Neuronal stem cell (in vitro differentiated cells): ENCODE measurements around the gene TCF4.

Experiments
- DNase-seq: peaks from one replicate; pipeline ENCODE4 v3.0.0-alpha.2; 2013; ENCODE audit warnings: low spot score
- H2AFZ ChIP-seq: one replicate; pipeline ENCODE4 v1.6.1; 2013; ENCODE audit warnings: mild to moderate bottlenecking, low read length, inconsistent platforms
- H2AK5ac ChIP-seq: 2 replicates; pipeline ENCODE4 v1.6.1; 2013; ENCODE audit warnings: low read depth, mild to moderate bottlenecking, inconsistent platforms, low read length, moderate library complexity, mixed read lengths
- H2BK120ac ChIP-seq: 2 replicates; pipeline ENCODE4 v1.6.1; 2013; ENCODE audit warnings: low read depth, mild to moderate bottlenecking, inconsistent platforms, low read length, moderate library complexity, mixed read lengths
- H2BK12ac ChIP-seq: one replicate; pipeline ENCODE4 v1.6.1; 2013; ENCODE audit warnings: low read length, inconsistent platforms
- H2BK15ac ChIP-seq: 2 replicates; pipeline ENCODE4 v1.6.1; 2013; ENCODE audit warnings: mild to moderate bottlenecking, low read length, inconsistent platforms, mixed read lengths
- H2BK5ac ChIP-seq: one replicate; pipeline ENCODE4 v1.6.1; 2013; ENCODE audit warnings: inconsistent platforms, mild to moderate bottlenecking, low read length, moderate library complexity
- H3K14ac ChIP-seq: one replicate; pipeline ENCODE4 v1.6.1; 2013; ENCODE audit warnings: low read length, inconsistent platforms
- H3K18ac ChIP-seq: 2 replicates; pipeline ENCODE4 v1.6.1; 2013; ENCODE audit warnings: low read length, inconsistent platforms
- H3K23ac ChIP-seq: 2 replicates; pipeline ENCODE4 v1.6.1; 2013; ENCODE audit warnings: low read depth, mild to moderate bottlenecking, mixed read lengths, low read length, inconsistent platforms; ENCODE audit not compliant: poor library complexity
- H3K27ac ChIP-seq: replicated peaks from 3 replicates; pipeline ENCODE4 v1.5.1; 2013; ENCODE audit warnings: low read length, inconsistent platforms
- H3K27me3 ChIP-seq, 3 experiments: 2 replicates each; pipeline ENCODE4 v1.6.1; 2013; ENCODE audit warnings: low read length in 3 of 3, mild to moderate bottlenecking in 2 of 3, inconsistent platforms in 1 of 3, low read depth in 1 of 3, mixed read lengths in 1 of 3, moderate library complexity in 1 of 3; ENCODE audit not compliant: control insufficient read depth in 3 of 3, insufficient read depth in 3 of 3
- H3K36me3 ChIP-seq, 2 donors: replicated peaks in 1 of 2; 2 replicates each; pipeline ENCODE4 v1.6.1; 2013; ENCODE audit warnings: low read length in 2 of 2; ENCODE audit not compliant: control insufficient read depth in 2 of 2, insufficient read depth in 2 of 2
- H3K4ac ChIP-seq: 2 replicates; pipeline ENCODE4 v1.6.1; 2013; ENCODE audit warnings: inconsistent platforms, mild to moderate bottlenecking, low read length, moderate library complexity
- H3K4me1 ChIP-seq, 2 donors: 1 replicate in 1 of 2; 2 replicates in 1 of 2; pipeline ENCODE4 v1.6.1; 2013; ENCODE audit warnings: low read length in 2 of 2, low read depth in 1 of 2; ENCODE audit not compliant: control insufficient read depth in 2 of 2, insufficient read depth in 1 of 2
- H3K4me2 ChIP-seq: one replicate; pipeline ENCODE4 v1.6.1; 2013; ENCODE audit warnings: mild to moderate bottlenecking, low read length, inconsistent platforms; ENCODE audit not compliant: insufficient read depth, poor library complexity, severe bottlenecking
- H3K4me3 ChIP-seq, 2 donors: 2 replicates each; pipeline ENCODE4 v1.5.1; 2013; ENCODE audit warnings: low read length in 2 of 2, mild to moderate bottlenecking in 2 of 2, inconsistent platforms in 1 of 2, moderate library complexity in 1 of 2
- H3K79me1 ChIP-seq: one replicate; pipeline ENCODE4 v1.6.1; 2013; ENCODE audit warnings: low read depth, mild to moderate bottlenecking, inconsistent platforms, low read length, moderate library complexity
- H3K9ac ChIP-seq: one replicate; pipeline ENCODE4 v1.6.1; 2013; ENCODE audit warnings: mild to moderate bottlenecking, low read depth, low read length, inconsistent platforms; ENCODE audit not compliant: poor library complexity
- H3K9me3 ChIP-seq, 2 donors: replicated peaks in 1 of 2; 2 replicates each; pipeline versions ENCODE3 to v1.6.1; 2013; ENCODE audit warnings: low read length in 2 of 2, mild to moderate bottlenecking in 2 of 2, inconsistent platforms in 1 of 2, low read depth in 1 of 2, mixed read lengths in 1 of 2, moderate library complexity in 1 of 2; ENCODE audit not compliant: control insufficient read depth in 2 of 2, insufficient read depth in 1 of 2
- H4K8ac ChIP-seq: one replicate; pipeline ENCODE4 v1.6.1; 2013; ENCODE audit warnings: low read depth, mild to moderate bottlenecking, inconsistent platforms, low read length, moderate library complexity
- H4K91ac ChIP-seq: one replicate; pipeline ENCODE4 v1.6.1; 2013; ENCODE audit warnings: low read length, low read depth, mild to moderate bottlenecking, inconsistent platforms; ENCODE audit not compliant: poor library complexity
- WGBS, 2 donors: extraction: QIAGEN DNeasy Blood & Tissue Kit; methylation state at CpG; one replicate each; pipeline ENCODE4 v1.1.7; 2013; ENCODE audit warnings: missing lambda C conversion rate in 2 of 2, mixed read lengths in 1 of 2; ENCODE audit not compliant: insufficient read length in 2 of 2, insufficient replicate concordance in 1 of 2; ENCODE audit errors: extremely low coverage in 2 of 2; 5-methylcytosine and 5-hydroxymethylcytosine counted together

Gene TCF4

GRCh38 chr18:55337908-55338521 lies 250.0 kb downstream of the TCF4 start:
- Histone ChIP-seq H3K23ac (no peak overlapping the region), H3K36me3 (no peaks in the 10 kb centered on the region), H2AFZ (no peak overlapping the region), H3K14ac (no peak overlapping the region), H3K4me1 (peaks cover 0 to 7% of the 10 kb centered on the region in 2 donors), H3K4ac (no peak overlapping the region), H4K91ac (no peak overlapping the region), H2BK12ac (no peak overlapping the region), H3K27me3 (no peaks in the 10 kb centered on the region), H4K8ac (no peak overlapping the region), H3K18ac (no peak overlapping the region), H3K4me3 (no peak overlapping the region), H3K79me1 (peaks cover 2% of the 10 kb centered on the region), H3K9ac (no peak overlapping the region), H2AK5ac (no peak overlapping the region), H3K4me2 (no peak overlapping the region), H2BK5ac (no peak overlapping the region), H3K9me3 (no peaks in the 10 kb centered on the region), H2BK15ac (no peak overlapping the region), H2BK120ac (no peak overlapping the region), H3K27ac (no peak overlapping the region)
- no CpG with 5 or more reads among the region's 13 CpGs for WGBS, 2 donors
- no peak for DNase-seq

GRCh38 chr18:55337138-55337537 lies 250.9 kb downstream of the TCF4 start:
- Histone ChIP-seq H2AFZ (no peak overlapping the region), H3K4ac (no peak overlapping the region), H3K27me3 (no peaks in the 10 kb centered on the region), H4K8ac (no peak overlapping the region), H3K4me1 (peaks cover 0 to 7% of the 10 kb centered on the region in 2 donors), H3K27ac (no peak overlapping the region), H4K91ac (no peak overlapping the region), H2BK120ac (no peak overlapping the region), H3K79me1 (peaks cover 2% of the 10 kb centered on the region), H2AK5ac (no peak overlapping the region), H3K4me3 (no peak overlapping the region), H2BK15ac (no peak overlapping the region), H3K36me3 (peaks cover 0 to under 1% of the 10 kb centered on the region in 2 donors), H3K14ac (no peak overlapping the region), H3K9me3 (no peaks in the 10 kb centered on the region), H2BK12ac (no peak overlapping the region), H3K18ac (no peak overlapping the region), H3K23ac (no peak overlapping the region), H3K4me2 (no peak overlapping the region), H3K9ac (no peak overlapping the region), H2BK5ac (no peak overlapping the region)
- no peak for DNase-seq
- no CpG with 5 or more reads among the region's 4 CpGs for WGBS, 2 donors

- H3K23ac ChIP-seq: no peak overlapping the region
- no peak overlapping the region for H3K27ac ChIP-seq
- H2AFZ ChIP-seq: no peak overlapping the region
- no peak overlapping the region for H2AK5ac ChIP-seq
- no peak overlapping the region for H4K91ac ChIP-seq
- no CpG with 5 or more reads among the region's 3 CpGs for WGBS, 2 donors
- DNase-seq: no peak
- no peak overlapping the region for H2BK15ac ChIP-seq
- H3K9ac ChIP-seq: no peak overlapping the region
- H4K8ac ChIP-seq: no peak overlapping the region
- H3K27me3 ChIP-seq: no peaks in the 10 kb centered on the region
- H3K4me1 ChIP-seq: peaks cover 0 to 7% of the 10 kb centered on the region in 2 donors
- H3K36me3 ChIP-seq: peaks cover 0 to 3% of the 10 kb centered on the region in 2 donors
- no peak overlapping the region for H3K14ac ChIP-seq
- peaks cover 2% of the 10 kb centered on the region for H3K79me1 ChIP-seq
- H3K4me2 ChIP-seq: no peak overlapping the region
- H3K4ac ChIP-seq: no peak overlapping the region
- no peak overlapping the region for H3K4me3 ChIP-seq
- H2BK12ac ChIP-seq: no peak overlapping the region
- no peak overlapping the region for H2BK120ac ChIP-seq
- H2BK5ac ChIP-seq: no peak overlapping the region
- H3K18ac ChIP-seq: no peak overlapping the region
- no peaks in the 10 kb centered on the region for H3K9me3 ChIP-seq
Measured at GRCh38 chr18:55336438-55337100, 251.4 kb downstream of the TCF4 start.

- Histone ChIP-seq H3K4ac (no peak overlapping the region), H3K4me3 (no peak overlapping the region), H3K9me3 (no peaks in the 10 kb centered on the region), H3K23ac (no peak overlapping the region), H3K4me1 (peaks cover 0 to 7% of the 10 kb centered on the region in 2 donors), H2BK5ac (no peak overlapping the region), H2BK15ac (no peak overlapping the region), H2BK12ac (no peak overlapping the region), H2BK120ac (no peak overlapping the region), H3K9ac (no peak overlapping the region), H3K14ac (no peak overlapping the region), H3K27ac (no peak overlapping the region), H4K8ac (no peak overlapping the region), H2AFZ (no peak overlapping the region), H3K27me3 (no peaks in the 10 kb centered on the region), H4K91ac (no peak overlapping the region), H3K4me2 (no peak overlapping the region), H3K36me3 (peaks cover 0 to 3% of the 10 kb centered on the region in 2 donors), H3K18ac (no peak overlapping the region), H3K79me1 (peaks cover 2% of the 10 kb centered on the region), H2AK5ac (no peak overlapping the region)
- WGBS, 2 donors: no CpG with 5 or more reads among the region's 4 CpGs
- DNase-seq: no peak
Measured at GRCh38 chr18:55334875-55335274, 253.1 kb downstream of the TCF4 start.
